Adrenal gland (tissue), 12 donors: ENCODE results near the gene SSH2. TPM values are rescaled to one million over a fixed set of nuclear protein-coding genes. Genes with fewer than 3 reads are reported as not detected.

Experiments used
- DNase-seq, 7 donors: peaks; one replicate each; pipeline ENCODE4 v3.0.0-alpha.2; 2019 to 2020
- H3K27ac ChIP-seq, 5 donors: fragments of 200-600 bp; sonication (generic) in 4 of 5; 1 replicate in 3 of 5; 2 replicates in 2 of 5; pipeline versions ENCODE4 v1.5.1 to v1.8.0; 2016 to 2020; ENCODE audit warnings: mild to moderate bottlenecking in 1 of 5
- H3K27me3 ChIP-seq: fragments of 200-600 bp; 2 replicates; pipeline ENCODE4 v1.8.0; 2021
- H3K36me3 ChIP-seq, 2 donors: fragments of 200-600 bp; replicated peaks in 1 of 2; 1 replicate in 1 of 2; 2 replicates in 1 of 2; pipeline versions ENCODE4 v1.5.1 to v1.8.0; 2018 to 2022
- H3K4me1 ChIP-seq, 2 donors: fragments of 200-600 bp; replicated peaks in 1 of 2; 1 replicate in 1 of 2; 2 replicates in 1 of 2; pipeline versions ENCODE4 v1.5.1 to v1.8.0; 2018 to 2021
- H3K4me3 ChIP-seq, 4 donors: fragments of 200-600 bp; sonication (generic) in 3 of 4; one replicate each; pipeline ENCODE4 v1.5.1; 2016 to 2018
- H3K9me3 ChIP-seq, 3 donors: fragments of 200-600 bp; sonication (generic) in 1 of 3; replicated peaks in 1 of 3; 1 replicate in 2 of 3; 2 replicates in 1 of 3; pipeline versions ENCODE4 v1.5.1 to v1.8.0; 2016 to 2021
- CTCF ChIP-seq, 6 experiments: fragments of 450-650 bp in 4 of 6; fragments of 200-600 bp in 2 of 6; sonication (generic) in 1 of 6; IDR thresholded peaks; 1 replicate in 5 of 6; 2 replicates in 1 of 6; pipeline versions ENCODE4 v1.5.1 to v1.8.0; 2016 to 2021; ENCODE audit warnings: antibody characterized with exemption in 6 of 6, mild to moderate bottlenecking in 2 of 6, moderate library complexity in 1 of 6
- POLR2A ChIP-seq, 2 donors: fragments of 450-650 bp; IDR thresholded peaks; one replicate each; pipeline ENCODE4 v1.6.1; 2017; ENCODE audit warnings: antibody characterized with exemption in 2 of 2, mild to moderate bottlenecking in 2 of 2, moderate library complexity in 1 of 2
- WGBS, 4 donors: extraction: QIAGEN DNeasy Blood & Tissue Kit in 2 of 4; methylation state at CpG; one replicate each; pipeline versions ENCODE4 v1.1.5 to v1.1.7; 2013 to 2017; 5-methylcytosine and 5-hydroxymethylcytosine counted together
- intact Hi-C, 2 donors: fragments of 100-400 bp; cut with DNase I; formaldehyde crosslinking; loops; one replicate each; pipeline versions ENCODE4 v1.14.1 to v1.15.0; 2022 to 2023
- polyA plus RNA-seq, 3 donors: library from polyadenylated mRNA; stranded (reverse); fragments of 200-250 nt in 2 of 3; fragments of 350-450 nt in 1 of 3; fragmentation: Illumina TruSeq in 1 of 3; extraction: RNeasy Lipid Tissue Mini Kit (QIAGEN cat#74804) in 1 of 3; gene quantifications; one replicate each; pipeline ENCODE4 v1.2.3, GENCODE V29; 2013 to 2014
- total RNA-seq, 9 donors: library from RNA; depleted of rRNA in 4 of 9; stranded (reverse); fragments of >200 nt in 4 of 9; fragments of 120-200 nt in 1 of 9; fragmentation: NEBNext Ultra II Directional in 1 of 9; extraction: Animal tissue kit (Norgen Biotek cat#: 25700) in 1 of 9; gene quantifications; one replicate each; pipeline versions ENCODE4 v1.1.0 to v1.2.4, GENCODE V29; 2013 to 2023
- donor health status: healthy with polysubstance abuse.
- donor health status: Bipolar disorder and iron deficiency.
- donor health status: DM: yes; HTN: yes; CAD: no.
- donor health status: DM: no; HTN: no; CAD: no.
- donor health status: DM: no; HTN: no; CAD: no.
- donor health status: DM: yes; HTN: yes; CAD: no.

Gene SSH2
- total and polyA plus RNA-seq, 12 donors: 7.6 to 35.8 (median 20.8) TPM

- Histone ChIP-seq H3K9me3 (no peaks in the 10 kb centered on the region), H3K27me3 (no peaks in the 10 kb centered on the region), H3K4me3 (no peak overlapping the region), H3K4me1 (peaks cover 11 to 23% of the 10 kb centered on the region in 2 donors), H3K27ac (no peak overlapping the region), H3K36me3 (no peaks in the 10 kb centered on the region)
- WGBS, 4 donors: 64 to 82% (median 77%) methylated on average over 3 of the region's 3 CpGs
- no peak for DNase-seq
- no peak for TF ChIP-seq POLR2A (IDR thresholded peaks at IDR 0.05)
- TF ChIP-seq CTCF (IDR thresholded peaks at IDR 0.05): no peak
- intact Hi-C loops: loop anchor here in 1 of 2 donors (5.0 kb wide), 1 partner anchor 33 kb away; no protein-coding TSS in a partner anchor
Observed at GRCh38 chr17:29610395-29610794, 319.6 kb downstream of the SSH2 start.

DNA sequence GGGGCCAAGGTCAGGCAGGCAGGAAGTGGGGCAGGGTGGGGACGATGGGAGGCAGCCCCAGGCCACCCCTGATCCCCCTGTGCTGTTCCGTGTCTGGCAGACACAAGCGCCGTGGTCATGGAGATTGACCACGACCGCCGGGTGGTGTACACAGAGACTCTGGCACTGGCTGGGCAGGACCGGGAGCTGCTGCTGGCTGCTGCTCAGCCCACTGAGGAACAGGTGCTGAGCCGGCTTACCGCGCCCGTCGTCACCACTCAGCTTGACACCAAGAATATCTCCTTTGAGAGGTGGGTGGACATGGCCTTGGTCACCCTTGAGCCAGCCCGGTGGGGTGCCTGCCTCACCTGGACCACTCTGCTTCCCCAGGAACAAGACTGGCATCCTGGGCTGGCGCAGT is 321.0 kb downstream of the SSH2 start:
- H3K4me3 ChIP-seq: no peak overlapping the region
- H3K9me3 ChIP-seq: no peaks in the 10 kb centered on the region
- WGBS, 4 donors: 84 to 97% (median 94%) methylated on average over 3 to 15 of the region's 15 CpGs
- no peak for TF ChIP-seq CTCF (IDR thresholded peaks at IDR 0.05)
- no peak for TF ChIP-seq POLR2A (IDR thresholded peaks at IDR 0.05)
- H3K27ac ChIP-seq: no peak overlapping the region
- H3K27me3 ChIP-seq: no peaks in the 10 kb centered on the region
- intact Hi-C loops: no loop called here
- H3K4me1 ChIP-seq: peaks cover 10 to 13% of the 10 kb centered on the region in 2 donors
- peak in 1 of 7 donors; percentile 11 for DNase-seq
- no peaks in the 10 kb centered on the region for H3K36me3 ChIP-seq

GRCh38 chr17:29607557-29608195 is 322.4 kb downstream of the SSH2 start:
- H3K36me3 ChIP-seq: no peaks in the 10 kb centered on the region
- no peaks in the 10 kb centered on the region for H3K27me3 ChIP-seq
- WGBS, 4 donors: 90 to 95% (median 92%) methylated on average over 2 to 29 of the region's 29 CpGs
- no peak for TF ChIP-seq CTCF (IDR thresholded peaks at IDR 0.05)
- TF ChIP-seq POLR2A (IDR thresholded peaks at IDR 0.05): no peak
- H3K4me1 ChIP-seq: peaks cover 0 to under 1% of the 10 kb centered on the region in 2 donors
- H3K9me3 ChIP-seq: no peaks in the 10 kb centered on the region
- H3K27ac ChIP-seq: no peak overlapping the region
- peak in 1 of 7 donors; percentile 10 for DNase-seq
- H3K4me3 ChIP-seq: no peak overlapping the region
- intact Hi-C loops: no loop called here

- intact Hi-C loops: no loop called here
- no peak for DNase-seq
- no peaks in the 10 kb centered on the region for H3K27me3 ChIP-seq
- no peaks in the 10 kb centered on the region for H3K4me1 ChIP-seq
- H3K4me3 ChIP-seq: no peak overlapping the region
- no peaks in the 10 kb centered on the region for H3K9me3 ChIP-seq
- 92 to 96% (median 94%) methylated on average over 6 of the region's 6 CpGs for WGBS, 4 donors
- no peak overlapping the region for H3K27ac ChIP-seq
- TF ChIP-seq POLR2A (IDR thresholded peaks at IDR 0.05) (no peak), CTCF (IDR thresholded peaks at IDR 0.05) (no peak)
- H3K36me3 ChIP-seq: no peaks in the 10 kb centered on the region
Observed at GRCh38 chr17:29603109-29603674, 326.8 kb downstream of the SSH2 start.
